ENCODE measurements around the gene MARCKSL1. TPM values are rescaled to one million over a fixed set of nuclear protein-coding genes. Genes with fewer than 3 reads are reported as not detected.
"Not testable (repeated sequence)": the region's sequence is repeated elsewhere in the genome, so short reads cannot be mapped to it uniquely, and the experiment has no call there.

The MARCKSL1 gene
- total RNA-seq, 1 donor from 2014 or later: 487 TPM

DNA sequence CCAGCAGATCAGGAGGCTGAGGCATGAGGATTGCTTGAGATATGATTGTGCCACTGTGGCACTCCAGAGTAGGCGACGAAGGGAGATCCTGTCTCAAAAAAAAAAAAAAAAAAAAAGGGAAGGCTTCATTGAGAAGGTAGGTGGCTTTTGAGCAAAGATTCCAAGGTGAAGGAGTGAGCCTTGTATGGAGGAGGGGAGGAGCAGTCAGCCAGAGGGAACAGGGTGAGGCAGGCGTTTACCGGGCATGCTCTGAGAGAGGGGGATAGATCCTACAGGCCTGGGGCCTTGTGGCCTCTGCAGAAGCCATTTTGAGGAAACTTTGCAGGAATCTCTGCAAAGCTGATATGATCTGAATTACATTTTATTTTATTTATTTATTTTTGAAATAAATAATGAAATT is 49.3 kb downstream of the MARCKSL1 start:
- H3K4me1 Mint-ChIP-seq: peaks cover 5% of the 10 kb centered on the region
- DNase-seq (ENCODE audit: low spot score in 2 of 2, unreplicated experiment in 2 of 2): no peak
- H3K27ac Mint-ChIP-seq: no peak overlapping the region
- H3K36me3 Mint-ChIP-seq: no peaks in the 10 kb centered on the region
- no peak overlapping the region for H3K4me3 Mint-ChIP-seq
- no peaks in the 10 kb centered on the region for H3K9me3 Mint-ChIP-seq
- TF ChIP-seq, protein P1, sequence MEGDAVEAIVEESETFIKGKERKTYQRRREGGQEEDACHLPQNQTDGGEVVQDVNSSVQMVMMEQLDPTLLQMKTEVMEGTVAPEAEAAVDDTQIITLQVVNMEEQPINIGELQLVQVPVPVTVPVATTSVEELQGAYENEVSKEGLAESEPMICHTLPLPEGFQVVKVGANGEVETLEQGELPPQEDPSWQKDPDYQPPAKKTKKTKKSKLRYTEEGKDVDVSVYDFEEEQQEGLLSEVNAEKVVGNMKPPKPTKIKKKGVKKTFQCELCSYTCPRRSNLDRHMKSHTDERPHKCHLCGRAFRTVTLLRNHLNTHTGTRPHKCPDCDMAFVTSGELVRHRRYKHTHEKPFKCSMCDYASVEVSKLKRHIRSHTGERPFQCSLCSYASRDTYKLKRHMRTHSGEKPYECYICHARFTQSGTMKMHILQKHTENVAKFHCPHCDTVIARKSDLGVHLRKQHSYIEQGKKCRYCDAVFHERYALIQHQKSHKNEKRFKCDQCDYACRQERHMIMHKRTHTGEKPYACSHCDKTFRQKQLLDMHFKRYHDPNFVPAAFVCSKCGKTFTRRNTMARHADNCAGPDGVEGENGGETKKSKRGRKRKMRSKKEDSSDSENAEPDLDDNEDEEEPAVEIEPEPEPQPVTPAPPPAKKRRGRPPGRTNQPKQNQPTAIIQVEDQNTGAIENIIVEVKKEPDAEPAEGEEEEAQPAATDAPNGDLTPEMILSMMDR (IDR thresholded peaks at IDR 0.05; ENCODE audit: unreplicated experiment): no peak
- H3K27me3 Mint-ChIP-seq (ENCODE audit: low read depth): no peaks in the 10 kb centered on the region

DNA sequence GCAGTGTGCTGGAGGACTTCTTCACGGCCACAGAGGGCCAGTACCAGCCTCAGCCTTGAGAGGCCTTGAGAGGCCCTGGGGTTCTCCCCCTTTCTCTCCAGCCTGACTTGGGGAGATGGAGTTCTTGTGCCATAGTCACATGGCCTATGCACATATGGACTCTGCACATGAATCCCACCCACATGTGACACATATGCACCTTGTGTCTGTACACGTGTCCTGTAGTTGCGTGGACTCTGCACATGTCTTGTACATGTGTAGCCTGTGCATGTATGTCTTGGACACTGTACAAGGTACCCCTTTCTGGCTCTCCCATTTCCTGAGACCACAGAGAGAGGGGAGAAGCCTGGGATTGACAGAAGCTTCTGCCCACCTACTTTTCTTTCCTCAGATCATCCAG is 50.4 kb downstream of the MARCKSL1 start:
- TF ChIP-seq, protein P1 (IDR thresholded peaks at IDR 0.05; ENCODE audit: unreplicated experiment): no peak
- Mint-ChIP-seq H3K27me3 (ENCODE audit: low read depth) (no peaks in the 10 kb centered on the region), H3K36me3 (no peaks in the 10 kb centered on the region), H3K4me1 (no peaks in the 10 kb centered on the region), H3K27ac (no peak overlapping the region), H3K9me3 (no peaks in the 10 kb centered on the region), H3K4me3 (no peak overlapping the region)
- DNase-seq (ENCODE audit: low spot score in 2 of 2, unreplicated experiment in 2 of 2): no peak

DNA sequence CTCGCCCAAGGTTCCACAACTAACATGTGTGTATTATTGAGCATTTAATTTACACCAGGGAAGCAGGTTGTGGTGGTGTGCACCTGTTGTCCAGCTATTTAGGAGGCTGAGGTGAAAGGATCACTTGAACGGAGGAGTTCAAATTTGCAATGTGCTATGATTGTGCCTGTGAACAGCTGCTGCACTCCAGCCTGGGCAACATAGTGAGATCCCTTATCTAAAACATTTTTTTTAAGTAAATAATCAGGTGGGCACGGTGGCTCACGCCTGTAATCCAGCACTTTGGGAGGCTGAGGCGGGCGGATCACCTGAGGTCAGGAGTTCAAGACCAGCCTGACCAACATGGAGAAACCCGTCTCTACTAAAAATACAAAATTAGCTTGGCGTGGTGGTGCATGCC is 51.3 kb downstream of the MARCKSL1 start:
- not testable (repeated sequence) for H3K36me3 Mint-ChIP-seq; H3K27me3 Mint-ChIP-seq (ENCODE audit: low read depth); H3K4me1 Mint-ChIP-seq; DNase-seq (ENCODE audit: low spot score in 2 of 2, unreplicated experiment in 2 of 2); H3K4me3 Mint-ChIP-seq; H3K9me3 Mint-ChIP-seq; H3K27ac Mint-ChIP-seq

Other genes starting within 250 kb of the MARCKSL1 start
- 67.5 to 70.5 TPM (median 68.7 TPM) in 3 replicates for gene KPNA6, start 228.2 kb downstream of the MARCKSL1 start, total RNA-seq
- gene TXLNA, start 156.6 kb downstream of the MARCKSL1 start, total RNA-seq: 56.6 to 59.7 TPM (median 57.2 TPM) in 3 replicates
- gene CCDC28B, start 135.6 kb downstream of the MARCKSL1 start, total RNA-seq: 21.6 to 24.9 TPM (median 24.6 TPM) in 3 replicates
- 3.1 to 3.8 TPM (median 3.3 TPM) in 3 replicates for gene IQCC, start 130.6 kb downstream of the MARCKSL1 start, total RNA-seq
- gene DCDC2B, start 127.1 kb downstream of the MARCKSL1 start, total RNA-seq: 0.11 TPM in 1 of 3 replicates, not detected in the others
- gene TMEM234, start 113.9 kb downstream of the MARCKSL1 start, total RNA-seq: 28.9 to 33.3 TPM (median 32.9 TPM) in 3 replicates
- gene EIF3I, start 113.8 kb downstream of the MARCKSL1 start, total RNA-seq: 143 to 147 TPM (median 146 TPM) in 3 replicates
- 1.8 to 2.9 TPM (median 2.3 TPM) in 3 replicates for gene FAM167B, start 89.0 kb downstream of the MARCKSL1 start, total RNA-seq
- gene LCK, start 85.0 kb downstream of the MARCKSL1 start, total RNA-seq: 1.4 to 1.8 TPM (median 1.5 TPM) in 3 replicates
- 122 to 131 TPM (median 127 TPM) in 3 replicates for gene HDAC1, start 44.1 kb downstream of the MARCKSL1 start, total RNA-seq
- 12.5 to 12.9 TPM (median 12.5 TPM) in 3 replicates for gene FAM229A, start 26.3 kb upstream of the MARCKSL1 start, total RNA-seq
- 6.6 to 8.1 TPM (median 7.8 TPM) in 3 replicates for gene TSSK3, start 26.3 kb upstream of the MARCKSL1 start, total RNA-seq
- gene BSDC1, start 58.2 kb upstream of the MARCKSL1 start, total RNA-seq: 73.4 to 74.8 TPM (median 74.6 TPM) in 3 replicates
- 3.4 to 3.6 TPM (median 3.5 TPM) in 3 replicates for gene ZBTB8B, start 128.8 kb upstream of the MARCKSL1 start, total RNA-seq
- gene ZBTB8A, start 203.2 kb upstream of the MARCKSL1 start, total RNA-seq: 14.8 to 16.2 TPM (median 14.9 TPM) in 3 replicates